Transverse colon (tissue), 4 donors: ENCODE results near the gene POLR2E. TPM values are rescaled to one million over a fixed set of nuclear protein-coding genes. Genes with fewer than 3 reads are reported as not detected.

Source experiments
- DNase-seq: peaks from one replicate; pipeline ENCODE4 v3.0.0-alpha.2; 2019
- H3K27ac ChIP-seq, 4 donors: fragments of 200-600 bp; sonication (generic); 2 replicates each; pipeline ENCODE4 v1.5.1; 2016 to 2018; ENCODE audit warnings: inconsistent platforms in 4 of 4
- H3K27me3 ChIP-seq: fragments of 200-600 bp; sonication (generic); 2 replicates; pipeline ENCODE4 v1.5.1; 2017; ENCODE audit warnings: inconsistent platforms
- H3K36me3 ChIP-seq, 4 donors: fragments of 200-600 bp; sonication (generic); 2 replicates each; pipeline ENCODE4 v1.5.1; 2017 to 2019; ENCODE audit warnings: inconsistent platforms in 4 of 4
- H3K4me1 ChIP-seq, 4 donors: fragments of 200-600 bp; sonication (generic); 2 replicates each; pipeline ENCODE4 v1.5.1; 2017 to 2020; ENCODE audit warnings: inconsistent platforms in 4 of 4
- H3K4me3 ChIP-seq, 4 donors: fragments of 200-600 bp; sonication (generic); 1 replicate in 1 of 4; 2 replicates in 3 of 4; pipeline versions ENCODE4 v1.5.1 to v1.6.1; 2017 to 2019; ENCODE audit warnings: inconsistent platforms in 4 of 4
- H3K9me3 ChIP-seq, 2 donors: fragments of 200-600 bp; sonication (generic); 2 replicates each; pipeline ENCODE4 v1.5.1; 2017 to 2019; ENCODE audit warnings: inconsistent platforms in 2 of 2
- CTCF ChIP-seq, 5 experiments: fragments of 200-600 bp in 3 of 5; fragments of 450-650 bp in 2 of 5; sonication (generic) in 3 of 5; IDR thresholded peaks; 1 replicate in 2 of 5; 2 replicates in 3 of 5; pipeline ENCODE4 v1.5.1; 2016 to 2017; ENCODE audit warnings: antibody characterized with exemption in 5 of 5, inconsistent platforms in 3 of 5, mild to moderate bottlenecking in 2 of 5, moderate library complexity in 1 of 5
- EP300 ChIP-seq: sonication (generic); formaldehyde crosslinking; IDR thresholded peaks from one replicate; pipeline ENCODE4 v1.6.1; 2017; ENCODE audit warnings: antibody characterized with exemption, low read depth
- POLR2A ChIP-seq: fragments of 450-650 bp; IDR thresholded peaks from one replicate; pipeline ENCODE4 v1.6.1; 2016; ENCODE audit warnings: antibody characterized with exemption, mild to moderate bottlenecking, moderate library complexity
- POLR2AphosphoS5 ChIP-seq, 3 donors: sonication (generic); formaldehyde crosslinking; IDR thresholded peaks; one replicate each; pipeline ENCODE4 v1.6.1; 2016; ENCODE audit warnings: antibody characterized with exemption in 3 of 3
- WGBS, 2 donors: methylation state at CpG; one replicate each; pipeline ENCODE4 v1.1.5; 2018; ENCODE audit warnings: low coverage in 1 of 2; 5-methylcytosine and 5-hydroxymethylcytosine counted together
- in situ Hi-C, 4 donors: fragments of 200-750 bp; cut with MboI; loops; one replicate each; pipeline versions ENCODE4 v1.15.0 to v1.15.1; 2017; ENCODE audit warnings: low sequenced_read_pairs in 3 of 4, low pct_ligation_motif_present in 1 of 4, low pct_unique_long_range_greater_than_20kb in 1 of 4
- intact Hi-C: fragments of 100-400 bp; cut with DNase I; formaldehyde crosslinking; loops from one replicate; pipeline ENCODE4 v1.15.1; 2023; ENCODE audit warnings: low total_unique reads
- total RNA-seq, 4 donors: library from RNA; depleted of rRNA; stranded (reverse); fragments of >200 nt; gene quantifications; one replicate each; pipeline ENCODE4 v1.1.0, GENCODE V29; 2016

POLR2E gene
- total RNA-seq, 4 donors from 2014 or later = 74.8 to 167 (median 103) TPM

- in situ Hi-C loops = no loop called here
- no peak for TF ChIP-seq CTCF (IDR thresholded peaks at IDR 0.05)
- TF ChIP-seq POLR2AphosphoS5 (IDR thresholded peaks at IDR 0.05) = no peak
- H3K9me3 ChIP-seq = no peaks in the 10 kb centered on the region
- H3K27ac ChIP-seq = no peak overlapping the region
- peak; percentile 45 for DNase-seq
- no peak overlapping the region for H3K4me3 ChIP-seq
- H3K36me3 ChIP-seq = no peaks in the 10 kb centered on the region
- intact Hi-C loops = no loop called here
- peaks cover 0 to 60% (median 30%) of the 10 kb centered on the region in 4 donors for H3K4me1 ChIP-seq
- H3K27me3 ChIP-seq = no peaks in the 10 kb centered on the region
- WGBS, 2 donors = 85% methylated on average over 41 of the region's 45 CpGs; no CpG with 5 or more reads in 1 of the 2 donors
These were observed 15.5 kb downstream of the POLR2E start for GRCh38 chr19:1079566-1080111.

- peak overlapping the region; percentile 30 to 61 (median 60) for H3K27ac ChIP-seq
- WGBS, 2 donors = 18% methylated on average over 16 of the region's 16 CpGs; no CpG with 5 or more reads in 1 of the 2 donors
- no peaks in the 10 kb centered on the region for H3K36me3 ChIP-seq
- TF ChIP-seq POLR2A = no peak
- TF ChIP-seq POLR2AphosphoS5 (IDR thresholded peaks at IDR 0.05) = peak in 2 of 3 donors; percentile 4 to 38
- no peak for TF ChIP-seq EP300
- no peak for TF ChIP-seq CTCF (IDR thresholded peaks at IDR 0.05)
- intact Hi-C loops (no loop called here), in situ Hi-C loops (no loop called here)
- H3K27me3 ChIP-seq = peaks cover 12% of the 10 kb centered on the region
- peak; percentile 89 for DNase-seq
- peak overlapping the region in 3 of 4 donors; percentile 13 to 37 (median 15) for H3K4me3 ChIP-seq
- H3K9me3 ChIP-seq = no peaks in the 10 kb centered on the region
- peaks cover 0 to 54% (median 25%) of the 10 kb centered on the region in 4 donors for H3K4me1 ChIP-seq
These were observed 18.2 kb downstream of the POLR2E start for GRCh38 chr19:1076951-1077350.

DNA sequence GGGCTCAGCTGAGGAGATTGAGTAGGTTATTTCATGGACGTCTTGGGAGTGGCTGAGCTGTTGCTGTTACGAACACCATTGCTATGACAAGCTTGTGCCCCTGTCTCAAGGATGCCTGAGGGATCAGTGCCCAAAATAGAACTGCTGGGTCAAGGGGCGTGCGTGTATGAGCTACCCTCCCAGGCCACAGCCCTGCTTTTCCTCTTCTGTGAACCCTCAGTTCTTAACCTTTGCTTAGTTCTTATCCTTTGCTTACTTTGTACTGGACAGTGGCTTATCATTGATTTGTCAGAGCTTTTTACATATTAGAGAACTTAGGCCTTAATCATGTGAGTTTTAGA lies 19.2 kb downstream of the POLR2E start:
- in situ Hi-C loops = no loop called here
- no peak for DNase-seq
- no peak overlapping the region for H3K4me3 ChIP-seq
- peaks cover 22% of the 10 kb centered on the region for H3K27me3 ChIP-seq
- 74% methylated on average over 4 of the region's 4 CpGs; no CpG with 5 or more reads in 1 of the 2 donors for WGBS, 2 donors
- peak overlapping the region; percentile 13 to 65 (median 54) for H3K27ac ChIP-seq
- H3K36me3 ChIP-seq = no peaks in the 10 kb centered on the region
- H3K9me3 ChIP-seq = no peaks in the 10 kb centered on the region
- TF ChIP-seq CTCF (IDR thresholded peaks at IDR 0.05) = no peak
- TF ChIP-seq POLR2AphosphoS5 (IDR thresholded peaks at IDR 0.05) = no peak
- no peak for TF ChIP-seq POLR2A
- H3K4me1 ChIP-seq = peaks cover 0 to 52% (median 24%) of the 10 kb centered on the region in 4 donors
- intact Hi-C loops = no loop called here

DNA sequence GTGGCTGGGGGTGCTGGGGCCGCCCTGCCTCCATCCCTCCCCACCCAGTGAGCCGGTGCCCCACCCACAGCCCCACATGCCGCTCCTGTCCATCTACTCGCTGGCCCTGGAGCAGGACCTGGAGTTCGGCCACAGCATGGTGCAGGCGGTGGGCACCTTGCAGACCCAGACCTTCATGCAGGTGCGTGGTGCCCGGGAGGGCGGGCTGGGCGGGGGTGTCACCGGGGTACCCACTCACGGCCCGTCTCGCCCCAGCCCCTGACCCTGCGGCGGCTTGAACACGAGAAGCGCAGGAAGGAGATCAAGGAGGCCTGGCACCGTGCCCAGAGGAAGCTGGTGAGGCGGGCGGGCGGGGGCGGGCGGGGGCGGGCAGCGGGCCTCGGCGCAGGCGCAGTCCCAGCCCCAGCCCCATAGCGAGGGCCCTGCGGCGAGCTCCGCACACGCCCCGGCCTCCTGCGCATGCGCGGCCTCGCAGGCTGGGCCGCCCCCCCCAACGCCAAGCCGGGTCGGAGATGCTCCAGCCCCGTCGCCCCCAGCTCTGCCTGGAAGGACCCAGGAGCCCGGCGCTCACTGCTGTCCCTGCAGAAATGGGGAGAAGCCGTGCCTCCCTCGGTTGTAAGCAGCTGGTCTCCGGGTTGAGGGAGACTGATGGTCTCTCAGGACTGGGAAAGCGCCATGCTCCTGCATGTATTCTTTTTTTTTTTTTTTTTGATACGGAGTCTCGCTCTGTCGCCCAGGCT lies 20.5 kb downstream of the POLR2E start:
- peaks cover 35% of the 10 kb centered on the region for H3K27me3 ChIP-seq
- peak overlapping the region in 3 of 4 donors; percentile 2 to 41 (median 33) for H3K4me3 ChIP-seq
- intact Hi-C loops = no loop called here
- H3K36me3 ChIP-seq = no peaks in the 10 kb centered on the region
- DNase-seq = peak; percentile 94
- in situ Hi-C loops = no loop called here
- H3K9me3 ChIP-seq = no peaks in the 10 kb centered on the region
- peak overlapping the region; percentile 47 to 74 (median 67) for H3K27ac ChIP-seq
- TF ChIP-seq POLR2A (no peak), CTCF (IDR thresholded peaks at IDR 0.05) (no peak), POLR2AphosphoS5 (IDR thresholded peaks at IDR 0.05) (no peak), EP300 (no peak)
- whole genome bisulfite sequencing, 2 donors = 26 to 38% methylated on average over 5 to 29 of the region's 54 CpGs
- peaks cover under 1 to 62% (median 30%) of the 10 kb centered on the region in 4 donors for H3K4me1 ChIP-seq
